BJ (cell line): ENCODE results near the gene FBXL7. TPM values are rescaled to one million over a fixed set of nuclear protein-coding genes. Genes with fewer than 3 reads are reported as not detected.

Experiments used
- CTCF ChIA-PET: fragments of 350-600 bp; formaldehyde crosslinking; extraction: SDS; loops from one replicate; lab custom pipeline; 2021; ENCODE audit warnings: antibody characterized with exemption, inconsistent platforms; lab: Yijun Ruan, JAX
- POLR2A ChIA-PET: fragments of 300-600 bp; sonication (Branson Sonifier 250); formaldehyde crosslinking; extraction: SDS; loops from one replicate; lab custom pipeline; 2021; ENCODE audit warnings: antibody characterized with exemption; lab: Charles Lee
- DNase-seq: peaks from one replicate; pipeline ENCODE4 v3.0.0-alpha.2; 2011; ENCODE audit warnings: low read depth
- H3K27me3 ChIP-seq: 2 replicates; pipeline ENCODE4 v1.6.0; 2011; ENCODE audit warnings: low read length; ENCODE audit not compliant: control insufficient read depth, insufficient read depth
- H3K36me3 ChIP-seq: 2 replicates; pipeline ENCODE4 v1.5.1; 2011; ENCODE audit warnings: low read length; ENCODE audit not compliant: control insufficient read depth, insufficient read depth
- H3K4me3 ChIP-seq: 2 replicates; pipeline ENCODE4 v1.5.1; 2011; ENCODE audit warnings: low read depth, mild to moderate bottlenecking, control low read depth, low read length
- CTCF ChIP-seq: IDR thresholded peaks from 2 replicates; pipeline ENCODE4 v1.5.1; 2011; ENCODE audit warnings: low read depth, mild to moderate bottlenecking, control low read depth, inconsistent platforms, low read length, moderate library complexity; ENCODE audit not compliant: insufficient read depth
- polyA plus RNA-seq: library from polyadenylated mRNA; depleted of rRNA; stranded (reverse); fragments of >200 nt; gene quantifications from 2 replicates; pipeline ENCODE4 v1.2.3, GENCODE V29; 2011

FBXL7 gene
- polyA plus RNA-seq, 1 experiment, result 23.2 TPM

GRCh38 chr5:15476977-15477376, 23.0 kb upstream of the FBXL7 start:
- ChIA-PET CTCF (interaction anchor here (0.9 kb wide), 1 partner anchor 9 kb away, joined by 3 read pairs; no protein-coding TSS in a partner anchor), POLR2A (no interaction called here)

GRCh38 chr5:15480436-15480835, 19.5 kb upstream of the FBXL7 start:
- DNase-seq, result no peak
- CTCF ChIA-PET, result interaction anchor here (0.9 kb wide), 1 partner anchor 13 kb away, joined by 3 read pairs; no protein-coding TSS in a partner anchor
- no peak for TF ChIP-seq CTCF
- Histone ChIP-seq H3K27me3 (peaks cover 4% of the 10 kb centered on the region; the same call in 1 of the 2 replicates), H3K36me3 (no peaks in the 10 kb centered on the region), H3K4me3 (no peak overlapping the region)
- POLR2A ChIA-PET, result no interaction called here

More at GRCh38 chr5:15476977-15477376, 23.0 kb upstream of the FBXL7 start:
- TF ChIP-seq CTCF, result no peak
- no peaks in the 10 kb centered on the region for H3K36me3 ChIP-seq
- H3K27me3 ChIP-seq, result peaks cover 4% of the 10 kb centered on the region; the same call in 1 of the 2 replicates
- no peak overlapping the region for H3K4me3 ChIP-seq
- DNase-seq, result no peak

- H3K36me3 ChIP-seq, result no peaks in the 10 kb centered on the region
- POLR2A ChIA-PET, result no interaction called here
- H3K4me3 ChIP-seq, result no peak overlapping the region
- CTCF ChIA-PET, result no interaction called here
- TF ChIP-seq CTCF, result no peak
- DNase-seq, result no peak
- H3K27me3 ChIP-seq, result peaks cover 8% of the 10 kb centered on the region
Measured at GRCh38 chr5:15483351-15484097, 16.5 kb upstream of the FBXL7 start.

- no peak for TF ChIP-seq CTCF
- POLR2A ChIA-PET, result no interaction called here
- Histone ChIP-seq H3K27me3 (peaks cover 7% of the 10 kb centered on the region), H3K36me3 (no peaks in the 10 kb centered on the region), H3K4me3 (no peak overlapping the region)
- no peak for DNase-seq
- CTCF ChIA-PET, result interaction anchor here (0.6 to 1.1 kb wide), 4 partner anchors 9 to 1379 kb away, joined by 3 read pairs; no protein-coding TSS in a partner anchor
Measured at GRCh38 chr5:15487228-15487627, 12.8 kb upstream of the FBXL7 start.

GRCh38 chr5:15489571-15490235, 10.3 kb upstream of the FBXL7 start:
- DNase-seq, result no peak
- H3K36me3 ChIP-seq, result no peaks in the 10 kb centered on the region
- CTCF ChIA-PET, result no interaction called here
- H3K4me3 ChIP-seq, result no peak overlapping the region
- TF ChIP-seq CTCF, result no peak
- H3K27me3 ChIP-seq, result peaks cover 9% of the 10 kb centered on the region
- POLR2A ChIA-PET, result no interaction called here
